HG03025 (cell line): ENCODE data around the gene KLF3.

Source experiments
- ATAC-seq: cut with Tn5 transposase; IDR thresholded peaks from one replicate; pipeline ENCODE4 v1.9.1; 2021; ENCODE audit warnings: mild to moderate bottlenecking, moderate library complexity; ENCODE audit not compliant: unreplicated experiment, low FRiP score

Gene KLF3

DNA sequence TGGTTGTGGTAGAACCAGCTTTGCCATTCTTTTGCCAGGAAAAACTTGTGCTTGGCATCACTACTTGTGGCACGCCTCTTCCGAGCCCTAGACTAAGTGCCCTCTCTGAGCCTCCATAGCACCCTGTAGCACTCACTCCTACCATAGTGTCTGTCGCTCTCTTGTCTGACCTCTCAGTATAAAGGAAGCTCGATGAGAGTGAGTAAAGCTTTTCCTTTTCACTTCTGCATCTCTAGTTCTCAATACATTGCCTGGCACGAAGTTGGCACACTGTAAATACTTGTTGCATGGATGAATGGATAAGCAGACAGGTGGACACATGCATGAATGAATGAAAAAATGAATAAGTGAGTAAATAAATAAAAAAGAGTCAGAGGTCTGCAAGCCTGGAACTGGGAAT, 70.4 kb downstream of the KLF3 start:
- ATAC-seq = no peak

- ATAC-seq = no peak
Observed at GRCh38 chr4:38734911-38735310, 70.9 kb downstream of the KLF3 start.

- ATAC-seq = no peak
Observed at GRCh38 chr4:38735870-38736269, 71.9 kb downstream of the KLF3 start.

GRCh38 chr4:38738940-38739803, 75.2 kb downstream of the KLF3 start:
- no peak for ATAC-seq

DNA sequence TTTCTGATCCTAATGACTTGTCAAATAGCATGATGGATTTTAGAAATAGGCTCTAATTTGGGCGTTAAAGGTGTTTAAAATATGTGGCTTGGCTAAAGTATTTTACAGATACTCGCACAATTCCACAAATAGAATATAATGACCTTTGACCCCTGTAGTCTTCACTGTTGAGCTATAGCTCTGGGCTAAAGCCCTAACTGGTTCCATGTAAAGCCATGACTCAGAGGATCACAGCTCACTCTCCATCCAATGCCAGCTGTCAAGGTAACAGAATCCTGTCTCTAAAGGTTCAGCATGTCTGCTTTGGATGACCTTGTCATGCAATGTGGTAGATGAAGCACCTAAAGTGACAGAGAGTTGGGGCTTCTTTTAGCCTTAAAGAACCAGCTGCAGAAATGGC, 76.3 kb downstream of the KLF3 start:
- no peak for ATAC-seq

GRCh38 chr4:38743866-38744265, 79.9 kb downstream of the KLF3 start:
- ATAC-seq = no peak

DNA sequence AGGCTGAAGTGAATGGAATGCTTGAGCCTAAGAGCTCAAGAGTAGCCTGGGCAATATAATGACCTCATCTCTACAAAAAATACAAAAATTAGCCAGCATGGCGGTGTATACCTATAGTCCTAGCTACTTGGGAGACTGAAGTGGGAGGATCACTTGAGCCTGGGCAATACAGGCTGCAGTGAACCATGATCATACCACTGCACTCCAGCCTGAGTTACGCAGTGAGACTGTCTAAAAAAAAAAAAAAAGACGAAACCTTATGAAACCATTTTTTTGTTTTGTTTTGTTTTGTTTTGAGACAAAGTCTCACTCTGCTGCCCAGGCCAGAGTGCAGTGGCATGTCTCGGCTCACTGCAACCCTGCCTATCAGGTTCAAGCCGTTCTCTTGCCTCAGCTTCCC, 81.9 kb downstream of the KLF3 start:
- ATAC-seq = no peak

GRCh38 chr4:38747629-38748028, 83.6 kb downstream of the KLF3 start:
- no peak for ATAC-seq

DNA sequence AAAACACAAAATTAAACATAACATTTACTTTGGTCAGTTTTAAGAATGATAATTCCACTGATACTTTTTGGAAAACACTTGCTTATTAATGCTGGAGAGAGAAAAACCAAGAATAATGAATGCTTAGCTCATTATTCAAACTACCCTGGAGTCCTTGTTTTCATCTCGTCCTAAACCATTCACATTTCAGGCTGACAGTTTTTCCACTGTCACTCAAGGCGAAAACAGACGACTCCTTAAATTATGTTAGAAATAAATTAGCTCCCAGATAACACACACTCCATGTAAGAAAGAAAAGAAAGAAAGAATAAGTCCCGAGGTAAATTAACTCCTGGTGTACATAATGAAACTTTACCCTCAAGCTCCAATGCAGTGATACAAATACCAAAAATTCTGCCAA, 85.3 kb downstream of the KLF3 start:
- no peak for ATAC-seq
